Keratinocyte (primary cell): ENCODE measurements around the gene EXOC6B. TPM values are rescaled to one million over a fixed set of nuclear protein-coding genes. Genes with fewer than 3 reads are reported as not detected.

ENCODE experiments used
- DNase-seq: peaks from one replicate; pipeline ENCODE4 v3.0.0-alpha.2; 2011; ENCODE audit warnings: low read depth, missing footprints, low spot score
- FAIRE-seq: peaks from 2 replicates; lab custom pipeline; 2011; peaks lifted over from hg19 to GRCh38; lab: Jason Lieb, UNC
- H2AFZ ChIP-seq: 2 replicates; pipeline ENCODE4 v1.6.0; 2012; ENCODE audit warnings: low read length, control low read depth, inconsistent platforms; ENCODE audit not compliant: control insufficient read depth
- H3K27ac ChIP-seq: 2 replicates; pipeline ENCODE4 v1.5.1; 2011; ENCODE audit warnings: low read length; ENCODE audit not compliant: control insufficient read depth, insufficient read depth
- H3K27me3 ChIP-seq: 3 replicates; pipeline ENCODE4 v1.6.0; 2011; ENCODE audit warnings: low read length; ENCODE audit not compliant: control insufficient read depth, insufficient read depth; ENCODE audit errors: extremely low read depth
- H3K36me3 ChIP-seq, 2 experiments: 2 replicates in 1 of 2; 3 replicates in 1 of 2; pipeline ENCODE4 v1.5.1; 2011; ENCODE audit warnings: low read length in 2 of 2, mild to moderate bottlenecking in 1 of 2; ENCODE audit not compliant: control insufficient read depth in 2 of 2, insufficient read depth in 2 of 2; ENCODE audit errors: extremely low read depth in 1 of 2
- H3K4me1 ChIP-seq: 3 replicates; pipeline ENCODE4 v1.5.1; 2011; ENCODE audit warnings: low read length; ENCODE audit not compliant: control insufficient read depth, insufficient read depth; ENCODE audit errors: extremely low read depth
- H3K4me2 ChIP-seq: 3 replicates; pipeline ENCODE4 v1.6.0; 2011; ENCODE audit warnings: low read depth, low read length; ENCODE audit not compliant: control insufficient read depth, insufficient read depth; ENCODE audit errors: extremely low read depth
- H3K4me3 ChIP-seq, 3 experiments: fragments of 200-600 bp in 1 of 3; sonication (generic) in 1 of 3; 2 replicates in 2 of 3; 3 replicates in 1 of 3; pipeline ENCODE4 v1.5.1; 2011 to 2016; ENCODE audit warnings: low read length in 3 of 3, mild to moderate bottlenecking in 3 of 3, control low read depth in 2 of 3, inconsistent platforms in 1 of 3, low read depth in 1 of 3, mixed read lengths in 1 of 3, mixed run types in 1 of 3, moderate library complexity in 1 of 3; ENCODE audit not compliant: control insufficient read depth in 2 of 3, insufficient read depth in 2 of 3; ENCODE audit errors: extremely low read depth in 1 of 3
- H3K79me2 ChIP-seq: 2 replicates; pipeline ENCODE4 v1.6.0; 2012; ENCODE audit warnings: low read length; ENCODE audit not compliant: control insufficient read depth, insufficient read depth
- H3K9ac ChIP-seq: 3 replicates; pipeline ENCODE4 v1.6.0; 2011; ENCODE audit warnings: low read length; ENCODE audit not compliant: control insufficient read depth, insufficient read depth; ENCODE audit errors: extremely low read depth
- H3K9me1 ChIP-seq: 3 replicates; pipeline ENCODE4 v1.6.0; 2011; ENCODE audit warnings: low read length; ENCODE audit not compliant: control insufficient read depth, insufficient read depth; ENCODE audit errors: extremely low read depth
- H3K9me3 ChIP-seq: 2 replicates; pipeline ENCODE4 v1.5.1; 2012; ENCODE audit warnings: low read depth, low read length; ENCODE audit not compliant: control insufficient read depth
- H4K20me1 ChIP-seq: 3 replicates; pipeline ENCODE4 v1.6.0; 2011; ENCODE audit warnings: low read length; ENCODE audit not compliant: control insufficient read depth, insufficient read depth; ENCODE audit errors: extremely low read depth
- EZH2 ChIP-seq: IDR thresholded peaks from one replicate; pipeline ENCODE4 v1.6.1; 2012; ENCODE audit warnings: inconsistent platforms, mild to moderate bottlenecking, low read length, moderate library complexity
- dilution Hi-C: fragments of 300-500 bp; cut with MboI; formaldehyde crosslinking; loops from one replicate; pipeline ENCODE4 v1.7.0; 2020; ENCODE audit warnings: low sequenced_read_pairs; ENCODE audit not compliant: extremely low pct_ligation_motif_present
- polyA plus RNA-seq, 5 experiments: library from polyadenylated mRNA; depleted of rRNA in 3 of 5; stranded (reverse) in 3 of 5; stranded (forward) in 1 of 5; unstranded in 1 of 5; fragments of >200 nt; gene quantifications; 1 replicate in 1 of 5; 2 replicates in 3 of 5; 3 replicates in 1 of 5; pipeline versions ENCODE4 v1.2.1 to v1.2.3, GENCODE V29; 2011 to 2012; ENCODE audit warnings: missing spikeins in 2 of 5, low read depth in 1 of 5, low replicate concordance in 1 of 5
- TF ChIP-seq, protein P1 (sequence below), 3 experiments: IDR thresholded peaks in 1 of 3; conservative IDR thresholded peaks in 1 of 3; optimal IDR thresholded peaks in 1 of 3; 2 replicates in 2 of 3; 3 replicates in 1 of 3; pipeline versions ENCODE3 to v1.5.1; 2011; ENCODE audit warnings: low read length in 3 of 3, mild to moderate bottlenecking in 3 of 3, moderate library complexity in 2 of 3, control low read depth in 1 of 3, inconsistent platforms in 1 of 3; ENCODE audit not compliant: insufficient read depth in 2 of 3; ENCODE audit errors: extremely low read depth in 1 of 3

The EXOC6B gene
- polyA plus RNA-seq, 1 donor (not counting 4 experiments of a cell fraction or from before 2014, with no cell fraction given) = 37.3 TPM

DNA sequence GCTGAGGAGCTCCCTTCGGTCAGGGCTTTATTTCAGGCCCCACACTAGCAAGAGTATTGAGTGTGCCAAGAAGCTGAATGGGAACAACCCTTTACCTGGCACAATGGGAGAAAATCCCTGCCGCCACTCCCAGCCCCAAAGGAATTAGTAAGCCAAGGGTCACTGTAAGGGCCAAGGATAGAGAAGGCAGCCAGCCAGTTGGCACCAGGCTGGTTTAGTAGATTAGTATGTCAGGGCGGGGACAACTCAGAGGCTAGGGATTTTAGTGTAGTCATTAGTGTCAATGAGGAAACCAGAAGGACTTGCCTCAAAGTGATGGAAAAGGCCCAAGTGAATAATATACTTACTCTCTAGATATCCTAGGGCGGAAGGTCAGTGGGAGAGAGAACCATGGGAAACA lies 643.3 kb downstream of the EXOC6B start:
- Histone ChIP-seq H3K27ac (no peak overlapping the region), H3K9ac (no peak overlapping the region), H3K27me3 (no peaks in the 10 kb centered on the region), H3K4me3 (no peak overlapping the region), H3K9me1 (no peaks in the 10 kb centered on the region), H3K79me2 (no peaks in the 10 kb centered on the region), H4K20me1 (no peaks in the 10 kb centered on the region), H3K4me2 (no peak overlapping the region), H3K4me1 (no peaks in the 10 kb centered on the region), H3K9me3 (no peaks in the 10 kb centered on the region), H2AFZ (no peak overlapping the region), H3K36me3 (peaks cover 9 to 10% of the 10 kb centered on the region in 2 experiments)
- TF ChIP-seq, protein P1, sequence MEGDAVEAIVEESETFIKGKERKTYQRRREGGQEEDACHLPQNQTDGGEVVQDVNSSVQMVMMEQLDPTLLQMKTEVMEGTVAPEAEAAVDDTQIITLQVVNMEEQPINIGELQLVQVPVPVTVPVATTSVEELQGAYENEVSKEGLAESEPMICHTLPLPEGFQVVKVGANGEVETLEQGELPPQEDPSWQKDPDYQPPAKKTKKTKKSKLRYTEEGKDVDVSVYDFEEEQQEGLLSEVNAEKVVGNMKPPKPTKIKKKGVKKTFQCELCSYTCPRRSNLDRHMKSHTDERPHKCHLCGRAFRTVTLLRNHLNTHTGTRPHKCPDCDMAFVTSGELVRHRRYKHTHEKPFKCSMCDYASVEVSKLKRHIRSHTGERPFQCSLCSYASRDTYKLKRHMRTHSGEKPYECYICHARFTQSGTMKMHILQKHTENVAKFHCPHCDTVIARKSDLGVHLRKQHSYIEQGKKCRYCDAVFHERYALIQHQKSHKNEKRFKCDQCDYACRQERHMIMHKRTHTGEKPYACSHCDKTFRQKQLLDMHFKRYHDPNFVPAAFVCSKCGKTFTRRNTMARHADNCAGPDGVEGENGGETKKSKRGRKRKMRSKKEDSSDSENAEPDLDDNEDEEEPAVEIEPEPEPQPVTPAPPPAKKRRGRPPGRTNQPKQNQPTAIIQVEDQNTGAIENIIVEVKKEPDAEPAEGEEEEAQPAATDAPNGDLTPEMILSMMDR (optimal IDR thresholded peaks at IDR 0.05 in 1 of 3, IDR thresholded peaks at IDR 0.05 in 1 of 3, conservative IDR thresholded peaks at IDR 0.05 in 1 of 3; ENCODE audit: extremely low read depth in 1 of 3, insufficient read depth in 2 of 3, low read length in 3 of 3) = no peak
- TF ChIP-seq EZH2 = no peak
- dilution Hi-C loops = no loop called here
- FAIRE-seq = no peak
- no peak for DNase-seq

DNA sequence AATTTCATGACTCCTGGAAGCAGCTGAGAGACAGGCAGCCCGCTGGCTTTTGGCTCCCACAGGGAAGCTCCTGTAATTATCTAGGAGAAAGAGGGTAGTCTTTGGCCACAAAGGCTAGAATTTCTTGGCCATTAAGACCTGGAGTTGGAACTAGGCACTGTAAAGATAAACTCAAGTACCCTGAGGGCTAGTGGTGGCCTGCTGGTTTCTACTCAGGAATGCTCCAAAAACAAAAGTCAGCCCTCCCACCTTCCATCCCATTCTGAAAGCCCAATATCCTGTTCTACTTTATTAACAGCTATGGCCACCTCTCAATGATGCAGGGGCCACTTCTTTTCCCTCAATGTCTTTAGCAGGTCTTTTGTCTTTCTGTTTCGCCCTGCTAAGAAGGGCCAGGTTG lies 644.2 kb downstream of the EXOC6B start:
- H3K27ac ChIP-seq = no peak overlapping the region
- H2AFZ ChIP-seq = no peak overlapping the region
- H3K9ac ChIP-seq = no peak overlapping the region
- peaks cover 5 to 9% of the 10 kb centered on the region in 2 experiments for H3K36me3 ChIP-seq
- DNase-seq = no peak
- H3K27me3 ChIP-seq = no peaks in the 10 kb centered on the region
- H4K20me1 ChIP-seq = no peaks in the 10 kb centered on the region
- H3K9me1 ChIP-seq = no peaks in the 10 kb centered on the region
- no peak overlapping the region for H3K4me3 ChIP-seq
- dilution Hi-C loops = no loop called here
- H3K79me2 ChIP-seq = no peaks in the 10 kb centered on the region
- FAIRE-seq = no peak
- no peak for TF ChIP-seq EZH2
- TF ChIP-seq, protein P1 (optimal IDR thresholded peaks at IDR 0.05 in 1 of 3, IDR thresholded peaks at IDR 0.05 in 1 of 3, conservative IDR thresholded peaks at IDR 0.05 in 1 of 3; ENCODE audit: extremely low read depth in 1 of 3, insufficient read depth in 2 of 3, low read length in 3 of 3) = no peak
- H3K4me2 ChIP-seq = no peak overlapping the region
- H3K4me1 ChIP-seq = no peaks in the 10 kb centered on the region
- no peaks in the 10 kb centered on the region for H3K9me3 ChIP-seq
